Sigmoid colon (tissue), 7 donors: ENCODE data around the gene CARD8. TPM values are rescaled to one million over a fixed set of nuclear protein-coding genes. Genes with fewer than 3 reads are reported as not detected.
A peak's percentile ranks its signal among the peaks of the same experiment; 100 is the strongest.

Experiments
- DNase-seq: peaks from one replicate; pipeline ENCODE4 v3.0.0-alpha.2; 2019
- H3K27ac ChIP-seq, 4 donors: fragments of 200-600 bp; sonication (generic); one replicate each; pipeline ENCODE4 v1.5.1; 2016 to 2019; ENCODE audit warnings: mild to moderate bottlenecking in 1 of 4
- H3K27me3 ChIP-seq, 3 donors: fragments of 200-600 bp; sonication (generic); one replicate each; pipeline ENCODE4 v1.5.1; 2019; ENCODE audit warnings: mild to moderate bottlenecking in 1 of 3
- H3K36me3 ChIP-seq, 4 donors: fragments of 200-600 bp; sonication (generic); one replicate each; pipeline ENCODE4 v1.5.1; 2016 to 2019
- H3K4me1 ChIP-seq, 4 donors: fragments of 200-600 bp; sonication (generic); one replicate each; pipeline ENCODE4 v1.5.1; 2017 to 2019
- H3K4me3 ChIP-seq, 4 donors: fragments of 200-600 bp; sonication (generic); one replicate each; pipeline ENCODE4 v1.5.1; 2017 to 2019; ENCODE audit warnings: mild to moderate bottlenecking in 2 of 4, moderate library complexity in 1 of 4
- H3K9me3 ChIP-seq, 4 donors: fragments of 200-600 bp in 3 of 4; sonication (generic) in 3 of 4; one replicate each; pipeline versions ENCODE4 v1.5.1 to v1.6.1; 2013 to 2019
- CTCF ChIP-seq, 4 experiments: fragments of 450-650 bp in 3 of 4; fragments of 200-600 bp in 1 of 4; IDR thresholded peaks; one replicate each; pipeline ENCODE4 v1.5.1; 2016 to 2019; ENCODE audit warnings: antibody characterized with exemption in 4 of 4, mild to moderate bottlenecking in 3 of 4, moderate library complexity in 2 of 4
- EP300 ChIP-seq, 4 donors: sonication (generic); formaldehyde crosslinking; IDR thresholded peaks; one replicate each; pipeline ENCODE4 v1.6.1; 2017; ENCODE audit warnings: antibody characterized with exemption in 4 of 4
- POLR2A ChIP-seq, 2 donors: fragments of 450-650 bp; IDR thresholded peaks; one replicate each; pipeline ENCODE4 v1.6.1; 2016; ENCODE audit warnings: antibody characterized with exemption in 2 of 2, mild to moderate bottlenecking in 2 of 2, moderate library complexity in 2 of 2
- POLR2AphosphoS5 ChIP-seq, 4 donors: sonication (generic); formaldehyde crosslinking; IDR thresholded peaks; one replicate each; pipeline ENCODE4 v1.6.1; 2017; ENCODE audit warnings: antibody characterized with exemption in 4 of 4
- whole genome bisulfite sequencing, 2 donors: extraction: QIAGEN DNeasy Blood & Tissue Kit; methylation state at CpG; one replicate each; pipeline ENCODE4 v1.1.7; 2013; 5-methylcytosine and 5-hydroxymethylcytosine counted together
- intact Hi-C: fragments of 100-400 bp; cut with DNase I; formaldehyde crosslinking; loops from one replicate; pipeline ENCODE4 v1.15.1; 2023
- polyA plus RNA-seq, 3 donors: library from polyadenylated mRNA; stranded (reverse); fragments of 200-250 nt; gene quantifications; one replicate each; pipeline ENCODE4 v1.2.3, GENCODE V29; 2013
- total RNA-seq, 4 donors: library from RNA; depleted of rRNA; stranded (reverse); fragments of >200 nt; gene quantifications; one replicate each; pipeline ENCODE4 v1.1.0, GENCODE V29; 2016
- donor health status: healthy with polysubstance abuse.
- donor health status: Bipolar disorder and iron deficiency.
- donor health status: healthy.

CARD8 gene
- total and polyA plus RNA-seq, 7 donors, result 6.0 to 37.7 (median 22.3) TPM

GRCh38 chr19:48249502-48250014, 6.2 kb downstream of the CARD8 start:
- intact Hi-C loops, result no loop called here
- peaks cover 0 to 26% (median 2%) of the 10 kb centered on the region in 4 donors for H3K36me3 ChIP-seq
- peak overlapping the region in 3 of 4 donors; percentile 15 to 66 (median 44) for H3K27ac ChIP-seq
- DNase-seq, result peak; percentile 74
- peak overlapping the region in 2 of 4 donors; percentile 18 to 30 for H3K4me3 ChIP-seq
- H3K4me1 ChIP-seq, result peaks cover 0 to 15% (median 9%) of the 10 kb centered on the region in 4 donors
- H3K27me3 ChIP-seq, result no peaks in the 10 kb centered on the region
- no peaks in the 10 kb centered on the region for H3K9me3 ChIP-seq
- WGBS, 2 donors, result 46 to 86% methylated on average over 13 of the region's 13 CpGs
- TF ChIP-seq POLR2AphosphoS5 (IDR thresholded peaks at IDR 0.05) (peak in 3 of 4 donors; percentile 46 to 72 (median 61)), POLR2A (IDR thresholded peaks at IDR 0.05) (no peak), EP300 (IDR thresholded peaks at IDR 0.05) (no peak), CTCF (IDR thresholded peaks at IDR 0.05) (no peak)

GRCh38 chr19:48248081-48248833, 7.5 kb downstream of the CARD8 start:
- TF ChIP-seq CTCF (IDR thresholded peaks at IDR 0.05), result no peak
- intact Hi-C loops, result no loop called here
- no peak for DNase-seq
- Histone ChIP-seq H3K36me3 (peaks cover 0 to 26% (median 2%) of the 10 kb centered on the region in 4 donors), H3K27me3 (no peaks in the 10 kb centered on the region), H3K9me3 (no peaks in the 10 kb centered on the region), H3K4me1 (peaks cover 0 to 3% (median 1%) of the 10 kb centered on the region in 4 donors), H3K4me3 (no peak overlapping the region), H3K27ac (peak overlapping the region in 1 of 4 donors; percentile 66)
- 86 to 93% methylated on average over 7 of the region's 7 CpGs for WGBS, 2 donors

GRCh38 chr19:48247212-48247611, 8.5 kb downstream of the CARD8 start:
- intact Hi-C loops, result no loop called here
- Histone ChIP-seq H3K4me3 (no peak overlapping the region), H3K36me3 (peaks cover 0 to 30% (median 2%) of the 10 kb centered on the region in 4 donors), H3K9me3 (no peaks in the 10 kb centered on the region), H3K27ac (no peak overlapping the region), H3K4me1 (no peaks in the 10 kb centered on the region), H3K27me3 (no peaks in the 10 kb centered on the region)
- DNase-seq, result no peak
- WGBS, 2 donors, result 96 to 97% methylated on average over 3 of the region's 3 CpGs
- TF ChIP-seq EP300 (IDR thresholded peaks at IDR 0.05), result no peak
- no peak for TF ChIP-seq POLR2AphosphoS5 (IDR thresholded peaks at IDR 0.05)
- no peak for TF ChIP-seq CTCF (IDR thresholded peaks at IDR 0.05)
- no peak for TF ChIP-seq POLR2A (IDR thresholded peaks at IDR 0.05)

GRCh38 chr19:48246101-48246500, 9.6 kb downstream of the CARD8 start:
- intact Hi-C loops, result no loop called here

More at GRCh38 chr19:48246101-48246500, 9.6 kb downstream of the CARD8 start:
- no peak for TF ChIP-seq POLR2A (IDR thresholded peaks at IDR 0.05)
- no peak for TF ChIP-seq EP300 (IDR thresholded peaks at IDR 0.05)
- TF ChIP-seq CTCF (IDR thresholded peaks at IDR 0.05), result no peak
- TF ChIP-seq POLR2AphosphoS5 (IDR thresholded peaks at IDR 0.05), result no peak
- DNase-seq, result no peak
- Histone ChIP-seq H3K36me3 (peaks cover 0 to 36% (median 2%) of the 10 kb centered on the region in 4 donors), H3K4me1 (no peaks in the 10 kb centered on the region), H3K27ac (no peak overlapping the region), H3K4me3 (no peak overlapping the region), H3K27me3 (no peaks in the 10 kb centered on the region), H3K9me3 (no peaks in the 10 kb centered on the region)
- 76 to 81% methylated on average over 5 of the region's 5 CpGs for WGBS, 2 donors
